ENCODE data around the gene MAP2K5. TPM values are rescaled to one million over a fixed set of nuclear protein-coding genes. Genes with fewer than 3 reads are reported as not detected.
"Not testable (repeated sequence)": the region's sequence is repeated elsewhere in the genome, so short reads cannot be mapped to it uniquely, and the experiment has no call there.

MAP2K5 gene
- total RNA-seq, 1 experiment from 2014 or later, result 22.2 TPM

DNA sequence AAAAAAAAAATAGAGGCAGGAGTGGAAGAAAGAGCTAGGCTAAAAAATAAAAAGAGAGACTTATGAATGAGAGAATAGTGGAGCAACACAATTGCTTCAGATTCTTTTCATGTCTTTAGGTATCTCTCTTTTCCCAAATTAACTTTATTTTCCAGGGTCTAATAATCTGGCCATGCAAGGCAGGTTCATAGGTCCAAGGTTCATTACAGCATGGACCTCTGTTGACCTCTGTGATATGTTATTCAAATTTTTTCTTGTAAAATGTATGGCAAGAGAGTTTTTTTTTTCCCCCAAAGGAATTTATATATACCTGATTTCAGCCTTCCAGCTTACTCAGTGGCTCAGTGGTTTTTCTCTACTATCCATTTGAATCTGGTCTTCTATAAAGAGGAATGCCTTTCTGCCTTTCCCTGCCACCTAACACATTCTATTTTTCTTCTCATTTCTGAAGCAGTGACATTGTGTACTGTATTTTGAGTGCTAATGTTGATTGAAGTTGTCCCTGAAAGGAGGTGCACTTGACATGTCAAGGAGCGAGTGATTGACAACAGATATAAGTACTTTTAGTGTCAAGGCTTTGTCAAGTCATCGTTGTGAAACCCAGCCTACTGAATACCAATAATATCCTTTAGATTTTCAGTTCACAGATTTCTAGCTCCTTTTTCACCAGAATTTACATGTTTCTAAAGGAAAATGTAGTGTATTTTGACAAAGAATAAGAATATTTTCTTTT lies 118.5 kb downstream of the MAP2K5 start:
- intact Hi-C loops (cut with micrococcal nuclease; ENCODE audit: unreplicated experiment), result no loop called here
- DNase-seq, result no peak

GRCh38 chr15:67670647-67671305 lies 128.3 kb downstream of the MAP2K5 start:
- H3K4me3 Mint-ChIP-seq (ENCODE audit: low read depth, unreplicated experiment), result no peak overlapping the region
- CTCF ChIA-PET, result interaction anchor here (1.5 kb wide), 1 partner anchor 10 kb away, joined by 5 read pairs; no protein-coding TSS in a partner anchor
- TF ChIP-seq CTCF (IDR thresholded peaks at IDR 0.05; ENCODE audit: unreplicated experiment), result no peak
- no peaks in the 10 kb centered on the region for H3K36me3 Mint-ChIP-seq (ENCODE audit: insufficient read depth, unreplicated experiment)
- H3K27ac Mint-ChIP-seq (ENCODE audit: unreplicated experiment), result no peak overlapping the region
- no peaks in the 10 kb centered on the region for H3K27me3 Mint-ChIP-seq (ENCODE audit: unreplicated experiment)
- no TSS peak for BruUV-seq (replicated peaks)
- DNase-seq, result no peak
- intact Hi-C loops (cut with micrococcal nuclease; ENCODE audit: unreplicated experiment), result no loop called here
- H3K9me3 Mint-ChIP-seq (ENCODE audit: low read depth, unreplicated experiment), result peaks cover 3% of the 10 kb centered on the region
- no peaks in the 10 kb centered on the region for H3K4me1 Mint-ChIP-seq (ENCODE audit: low read depth, unreplicated experiment)

More for the DNA sequence above, 118.5 kb downstream of the MAP2K5 start:
- Mint-ChIP-seq H3K4me3 (ENCODE audit: low read depth, unreplicated experiment) (no peak overlapping the region), H3K4me1 (ENCODE audit: low read depth, unreplicated experiment) (no peaks in the 10 kb centered on the region), H3K36me3 (ENCODE audit: insufficient read depth, unreplicated experiment) (no peaks in the 10 kb centered on the region), H3K27me3 (ENCODE audit: unreplicated experiment) (no peaks in the 10 kb centered on the region), H3K27ac (ENCODE audit: unreplicated experiment) (no peak overlapping the region), H3K9me3 (ENCODE audit: low read depth, unreplicated experiment) (no peaks in the 10 kb centered on the region)
- no peak for TF ChIP-seq CTCF (IDR thresholded peaks at IDR 0.05; ENCODE audit: unreplicated experiment)
- CTCF ChIA-PET, result interaction anchor here (0.7 to 1.8 kb wide), 3 partner anchors 9 to 610 kb away, joined by 3 to 5 read pairs (median 5); no protein-coding TSS in a partner anchor
- BruUV-seq (replicated peaks), result no TSS peak

DNA sequence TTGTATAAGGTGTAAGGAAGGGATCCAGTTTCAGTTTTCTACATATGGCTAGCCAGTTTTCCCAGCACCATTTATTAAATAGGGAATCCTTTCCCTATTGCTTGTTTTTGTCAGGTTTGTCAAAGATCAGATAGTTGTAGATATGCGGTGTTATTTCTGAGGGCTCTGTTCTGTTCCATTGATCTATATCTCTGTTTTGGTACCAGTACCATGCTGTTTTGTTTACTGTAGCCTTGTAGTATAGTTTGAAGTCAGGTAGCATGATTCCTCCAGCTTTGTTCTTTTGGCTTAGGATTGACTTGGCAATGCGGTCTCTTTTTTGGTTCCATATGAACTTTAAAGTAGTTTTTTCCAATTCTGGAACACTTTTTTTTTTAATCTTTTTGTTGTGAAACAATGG lies 130.3 kb downstream of the MAP2K5 start:
- CTCF ChIA-PET; H3K36me3 Mint-ChIP-seq (ENCODE audit: insufficient read depth, unreplicated experiment); H3K9me3 Mint-ChIP-seq (ENCODE audit: low read depth, unreplicated experiment); BruUV-seq (replicated peaks); H3K4me1 Mint-ChIP-seq (ENCODE audit: low read depth, unreplicated experiment); intact Hi-C loops (cut with micrococcal nuclease; ENCODE audit: unreplicated experiment); H3K27me3 Mint-ChIP-seq (ENCODE audit: unreplicated experiment); H3K27ac Mint-ChIP-seq (ENCODE audit: unreplicated experiment); DNase-seq; H3K4me3 Mint-ChIP-seq (ENCODE audit: low read depth, unreplicated experiment): not testable (repeated sequence)

GRCh38 chr15:67674983-67675382 lies 132.5 kb downstream of the MAP2K5 start:
- Mint-ChIP-seq H3K27me3 (ENCODE audit: unreplicated experiment) (no peaks in the 10 kb centered on the region), H3K9me3 (ENCODE audit: low read depth, unreplicated experiment) (peaks cover 3% of the 10 kb centered on the region), H3K4me3 (ENCODE audit: low read depth, unreplicated experiment) (no peak overlapping the region), H3K27ac (ENCODE audit: unreplicated experiment) (no peak overlapping the region), H3K4me1 (ENCODE audit: low read depth, unreplicated experiment) (no peaks in the 10 kb centered on the region), H3K36me3 (ENCODE audit: insufficient read depth, unreplicated experiment) (no peaks in the 10 kb centered on the region)
- intact Hi-C loops (cut with micrococcal nuclease; ENCODE audit: unreplicated experiment), result no loop called here
- no peak for TF ChIP-seq CTCF (IDR thresholded peaks at IDR 0.05; ENCODE audit: unreplicated experiment)
- CTCF ChIA-PET, result interaction anchor here (0.5 to 1.7 kb wide), 2 partner anchors 8 to 391 kb away, joined by 4 to 5 read pairs; no protein-coding TSS in a partner anchor
- no TSS peak for BruUV-seq (replicated peaks)
- DNase-seq, result no peak

Data from Calu3 (cell line).